GM21515 (cell line): ENCODE data around the gene UBALD1.

ENCODE experiments used
- ATAC-seq: cut with Tn5 transposase; IDR thresholded peaks from one replicate; pipeline ENCODE4 v1.9.1; 2021; ENCODE audit not compliant: unreplicated experiment

Gene UBALD1

DNA sequence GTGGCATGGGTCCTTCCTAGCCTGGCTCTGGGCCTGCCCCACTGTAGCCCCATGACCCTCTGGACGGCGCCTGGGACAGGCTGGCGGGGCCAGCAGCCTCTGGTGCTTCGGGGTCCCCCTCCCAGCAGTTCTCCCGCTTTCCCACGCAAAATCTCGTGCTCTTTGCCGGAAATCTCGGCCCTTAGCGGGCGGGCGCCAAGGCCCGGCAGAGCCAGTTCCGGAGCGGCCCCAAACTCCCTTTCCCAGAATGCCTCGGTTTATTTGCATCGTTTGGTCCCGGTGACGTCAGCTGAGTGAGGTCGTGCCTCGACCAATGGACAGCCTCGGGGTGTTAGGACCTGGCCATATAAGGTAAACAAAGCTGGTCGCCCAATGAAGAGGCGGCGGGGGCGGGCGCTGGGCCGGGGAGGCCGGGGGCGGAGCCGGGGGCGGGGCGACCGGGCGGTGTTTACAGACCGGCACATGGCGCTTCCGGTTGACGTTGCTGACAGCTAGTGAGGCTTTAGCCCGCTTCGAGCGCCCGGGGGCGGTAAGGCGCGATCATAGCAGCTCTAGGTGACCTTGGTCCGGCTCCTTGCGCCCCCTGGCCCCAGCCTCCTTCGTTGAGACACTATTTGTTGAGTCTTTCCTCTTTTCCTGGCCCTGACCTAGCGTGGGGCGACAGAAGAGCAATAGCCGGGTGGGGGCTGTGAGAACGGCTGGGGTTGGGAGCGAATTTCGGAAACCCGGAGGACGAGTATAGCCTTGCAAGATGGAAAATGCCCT, 1.5 kb upstream of the UBALD1 start:
- ATAC-seq = peak; percentile 77

GRCh38 chr16:4615384-4616046, 827 bp upstream of the UBALD1 start:
- no peak for ATAC-seq

- no peak for ATAC-seq
Observed at GRCh38 chr16:4613636-4614570, 785 bp downstream of the UBALD1 start.

- ATAC-seq = no peak
Observed at GRCh38 chr16:4612977-4613635, 1.6 kb downstream of the UBALD1 start.

DNA sequence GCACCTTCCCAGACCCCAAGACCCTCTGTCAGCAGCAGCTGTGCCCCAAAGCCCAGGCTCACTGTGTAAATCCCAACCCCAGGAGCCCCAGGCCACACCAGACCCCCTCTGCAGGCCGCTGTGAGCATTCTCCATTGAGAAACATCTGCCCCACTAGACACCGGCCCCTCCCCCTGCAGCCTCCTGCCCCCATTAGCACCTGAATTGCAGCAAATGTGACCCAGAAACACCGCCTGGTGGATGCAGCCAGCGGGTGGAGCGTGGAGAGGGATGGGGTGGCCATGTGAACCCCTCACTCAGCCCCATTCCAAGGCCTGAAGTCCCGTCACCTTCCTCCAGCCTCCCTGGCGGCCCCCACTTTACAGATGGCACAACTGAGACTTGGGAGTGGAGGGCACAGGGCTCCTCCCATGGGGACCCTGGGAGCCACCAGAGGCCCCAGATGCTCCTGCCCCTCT, 2.2 kb downstream of the UBALD1 start:
- ATAC-seq = no peak

DNA sequence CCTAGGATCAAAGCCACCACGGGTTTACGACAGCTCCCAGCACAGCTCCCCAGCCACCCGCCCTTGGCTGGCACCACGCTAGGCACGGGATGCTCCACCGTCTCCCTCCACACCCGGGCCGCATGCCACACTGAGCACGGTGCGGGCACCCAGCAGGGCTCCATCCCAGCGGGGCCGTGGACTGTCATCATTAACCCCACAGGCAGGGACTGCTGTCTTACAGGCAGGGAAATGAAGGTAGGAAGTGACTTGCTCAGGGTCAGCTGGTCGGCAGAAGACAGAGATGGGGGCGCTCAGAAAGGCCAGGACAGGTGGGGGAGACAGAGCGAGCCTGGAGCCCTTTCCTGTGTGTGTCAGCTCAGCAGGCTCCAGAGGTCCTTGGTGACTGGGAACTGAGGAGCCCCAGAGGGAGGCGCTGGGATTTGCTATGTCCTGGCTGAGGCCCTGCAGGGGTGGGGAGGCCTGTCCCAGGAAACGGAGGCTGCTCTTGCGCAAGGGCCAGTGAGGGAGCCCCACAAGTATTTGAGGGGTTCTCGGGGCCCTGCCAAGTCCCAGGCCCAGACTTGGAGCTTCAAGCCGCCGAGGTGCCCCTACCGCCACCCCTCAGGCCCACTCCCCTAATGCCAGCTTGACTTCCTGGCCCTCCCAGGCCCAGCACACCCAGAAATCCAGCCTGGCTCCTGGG, 3.2 kb downstream of the UBALD1 start:
- ATAC-seq = no peak

DNA sequence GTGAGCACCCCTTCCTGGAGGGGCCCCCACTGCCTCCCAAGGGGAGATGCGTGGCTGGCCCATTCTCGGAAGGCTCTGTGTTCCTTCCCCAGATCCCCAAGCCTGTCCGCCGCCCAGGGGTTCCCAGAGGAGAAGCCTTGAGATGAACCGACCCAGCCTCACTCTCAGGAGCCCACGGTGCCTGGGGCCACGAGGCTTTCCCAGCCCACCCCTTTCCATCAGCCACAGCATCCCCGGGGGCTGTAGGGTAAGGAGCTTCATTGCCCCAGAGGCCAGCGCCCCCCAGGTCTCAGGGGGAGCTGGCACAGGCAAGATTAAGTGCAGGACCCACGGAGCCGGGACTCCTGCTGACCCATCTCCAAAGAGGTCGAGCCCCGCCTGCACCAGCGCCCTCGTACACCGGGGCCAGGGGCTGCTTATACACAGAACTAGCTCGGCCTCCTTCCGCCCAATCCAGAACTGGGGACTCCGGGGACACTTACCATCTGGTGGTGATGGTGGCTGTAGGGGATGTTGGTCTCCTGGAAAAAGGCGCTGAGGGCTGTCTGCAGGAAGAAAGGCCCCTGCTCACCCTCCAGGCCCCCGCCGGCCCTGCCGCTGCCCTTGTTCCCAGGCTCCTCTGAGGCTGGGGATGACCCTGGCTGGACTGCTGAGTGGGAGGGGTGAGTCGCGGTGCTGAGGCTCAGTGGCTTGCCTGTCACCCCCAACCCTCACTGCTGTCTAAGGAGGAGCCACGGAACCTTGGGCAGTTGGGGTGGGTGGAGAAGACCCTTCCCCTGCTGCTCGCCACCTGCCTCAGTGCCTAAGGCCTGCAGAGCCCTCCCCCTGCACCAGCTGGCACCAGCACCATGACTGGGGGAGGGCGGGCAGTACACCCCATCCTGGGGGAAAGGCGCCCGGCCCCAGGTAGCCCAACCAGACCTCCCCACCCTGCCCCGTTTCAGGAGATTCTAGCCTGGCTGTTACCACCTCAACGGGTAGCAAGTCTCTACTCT, 4.4 kb downstream of the UBALD1 start:
- ATAC-seq = no peak

DNA sequence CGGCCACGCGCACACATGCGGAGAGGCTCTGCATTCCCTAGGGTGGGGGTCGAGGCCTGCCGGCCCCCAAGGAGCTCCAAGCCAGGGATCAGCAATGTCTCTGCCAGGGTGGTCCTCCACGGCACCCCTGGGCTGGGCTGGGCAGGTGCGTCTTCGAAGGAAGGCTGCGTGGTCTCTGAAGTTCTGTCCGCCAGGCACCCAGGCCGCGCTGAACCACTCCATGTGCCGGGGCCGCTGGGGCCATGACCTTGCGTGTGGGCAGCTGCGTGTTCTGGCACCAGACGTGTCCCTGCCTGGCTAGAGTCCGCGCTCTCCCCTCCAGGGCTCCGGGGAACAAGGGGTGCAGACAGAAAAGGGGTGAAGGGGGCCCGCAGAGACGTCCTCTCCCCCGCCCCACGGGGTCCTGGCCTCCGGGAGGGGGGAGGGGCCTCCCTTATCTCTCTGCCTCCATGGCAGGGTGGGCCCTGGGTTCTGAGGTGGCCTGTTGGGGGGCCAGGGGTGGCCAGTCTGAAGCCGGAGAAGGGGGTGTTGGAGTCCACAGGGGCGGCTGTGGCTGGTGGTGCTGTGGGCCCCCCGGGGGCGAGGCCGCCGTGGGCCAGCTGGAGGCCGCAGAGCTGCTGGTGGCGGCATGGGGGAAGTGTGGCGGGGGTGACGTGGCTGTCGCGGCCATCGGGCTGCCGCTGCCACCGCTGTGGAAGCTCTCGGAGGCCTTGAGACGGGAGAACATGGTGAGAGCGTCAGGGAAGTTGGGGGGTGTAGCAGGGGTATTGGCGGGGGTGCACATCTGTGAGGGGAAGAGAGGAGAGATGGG, 5.3 kb downstream of the UBALD1 start:
- ATAC-seq = no peak

DNA sequence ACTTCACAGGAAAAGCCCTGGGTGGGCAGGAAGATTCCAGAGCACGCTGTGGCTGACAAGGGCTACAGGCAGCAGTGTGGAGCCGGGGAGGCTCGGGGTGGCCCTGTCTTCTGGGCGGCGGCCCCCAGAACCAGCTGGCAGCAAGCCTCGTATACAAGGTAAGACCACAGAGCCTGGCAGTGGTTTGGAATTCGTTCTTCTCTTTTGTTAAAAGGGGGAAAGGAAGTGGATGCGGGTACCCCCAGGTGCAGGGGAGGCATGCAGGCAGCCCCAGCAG, 6.0 kb downstream of the UBALD1 start:
- no peak for ATAC-seq

DNA sequence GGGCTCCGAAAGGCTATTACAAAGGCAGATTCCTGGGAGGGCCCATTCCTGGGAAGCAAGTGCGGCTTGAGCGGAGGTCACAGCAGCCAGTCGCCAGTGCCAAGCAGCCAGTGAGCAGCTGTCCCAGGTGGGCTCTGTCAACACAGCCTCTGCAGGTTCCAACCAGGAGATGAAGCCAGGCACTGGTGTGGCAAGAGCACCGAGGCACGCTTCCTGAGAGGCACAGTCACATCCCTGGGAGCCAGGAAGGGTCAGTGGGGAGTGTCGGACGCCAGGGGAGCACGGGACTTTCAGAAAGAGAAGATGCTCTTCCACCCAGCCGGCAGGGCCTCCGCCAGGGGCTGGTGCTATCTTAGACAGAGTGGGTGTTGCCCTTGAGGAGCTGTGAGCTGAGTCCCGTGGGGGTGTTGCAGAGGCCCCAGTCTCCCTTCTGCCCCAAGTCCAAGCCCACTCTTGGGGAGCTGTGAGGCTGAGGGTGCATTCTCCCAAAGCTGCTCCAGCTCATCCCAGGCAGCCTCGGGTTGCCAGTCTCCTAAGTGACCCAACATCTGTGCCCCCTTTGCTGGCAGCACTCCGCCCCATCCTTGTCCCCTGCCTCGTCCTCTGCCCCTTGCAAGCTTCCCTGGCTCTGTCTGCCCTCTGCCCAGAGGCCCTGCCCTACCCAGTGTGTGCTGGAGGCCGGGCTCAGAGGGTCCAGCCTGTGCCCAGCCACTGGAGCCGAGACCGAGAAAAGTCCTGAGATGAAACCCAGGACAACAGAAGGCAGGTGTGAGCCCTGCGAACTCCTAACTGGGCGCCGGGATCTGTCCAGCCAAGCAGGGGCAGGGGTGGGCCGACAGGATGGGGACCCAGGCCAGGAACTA, 6.6 kb downstream of the UBALD1 start:
- no peak for ATAC-seq

- no peak for ATAC-seq
Observed at GRCh38 chr16:4606354-4606753, 8.3 kb downstream of the UBALD1 start.

DNA sequence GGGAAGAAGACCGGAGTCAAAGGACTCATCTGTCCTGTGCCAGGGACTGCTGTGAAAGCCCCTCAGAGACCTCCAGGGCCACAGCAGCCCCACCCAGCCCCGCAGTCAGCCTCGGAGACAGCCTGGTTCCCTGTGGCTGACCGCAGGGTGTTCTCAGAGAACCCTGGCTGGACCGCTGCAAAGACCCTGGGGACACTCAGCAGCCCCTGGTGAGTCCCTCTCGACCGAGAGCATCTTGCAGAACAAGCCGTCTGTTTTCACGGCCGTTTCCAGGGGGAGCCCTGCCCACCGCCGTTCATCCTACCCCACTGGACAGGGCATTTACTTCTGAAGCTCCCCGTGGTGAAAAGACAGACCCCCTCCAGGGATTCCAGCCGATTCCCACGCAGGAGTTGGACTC, 10.3 kb downstream of the UBALD1 start:
- no peak for ATAC-seq

GRCh38 chr16:4603624-4604170, 11.0 kb downstream of the UBALD1 start:
- no peak for ATAC-seq

GRCh38 chr16:4602331-4602730, 12.4 kb downstream of the UBALD1 start:
- no peak for ATAC-seq

DNA sequence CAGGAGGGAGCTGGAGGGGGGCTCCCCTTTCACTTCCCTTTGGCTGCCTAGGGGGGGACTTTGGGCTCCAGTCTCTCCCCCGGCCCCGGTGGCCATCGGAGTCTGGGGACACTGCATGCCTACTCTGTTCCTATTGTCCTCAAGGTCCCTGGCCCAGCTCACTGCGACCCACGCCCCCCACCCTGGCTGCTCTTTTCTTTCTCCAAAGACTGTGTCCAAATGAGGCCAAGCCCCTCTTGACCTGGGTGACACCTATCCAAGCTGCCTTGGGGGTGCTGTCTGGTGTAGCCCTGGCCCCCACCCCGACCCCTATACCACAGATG, 12.9 kb downstream of the UBALD1 start:
- no peak for ATAC-seq

DNA sequence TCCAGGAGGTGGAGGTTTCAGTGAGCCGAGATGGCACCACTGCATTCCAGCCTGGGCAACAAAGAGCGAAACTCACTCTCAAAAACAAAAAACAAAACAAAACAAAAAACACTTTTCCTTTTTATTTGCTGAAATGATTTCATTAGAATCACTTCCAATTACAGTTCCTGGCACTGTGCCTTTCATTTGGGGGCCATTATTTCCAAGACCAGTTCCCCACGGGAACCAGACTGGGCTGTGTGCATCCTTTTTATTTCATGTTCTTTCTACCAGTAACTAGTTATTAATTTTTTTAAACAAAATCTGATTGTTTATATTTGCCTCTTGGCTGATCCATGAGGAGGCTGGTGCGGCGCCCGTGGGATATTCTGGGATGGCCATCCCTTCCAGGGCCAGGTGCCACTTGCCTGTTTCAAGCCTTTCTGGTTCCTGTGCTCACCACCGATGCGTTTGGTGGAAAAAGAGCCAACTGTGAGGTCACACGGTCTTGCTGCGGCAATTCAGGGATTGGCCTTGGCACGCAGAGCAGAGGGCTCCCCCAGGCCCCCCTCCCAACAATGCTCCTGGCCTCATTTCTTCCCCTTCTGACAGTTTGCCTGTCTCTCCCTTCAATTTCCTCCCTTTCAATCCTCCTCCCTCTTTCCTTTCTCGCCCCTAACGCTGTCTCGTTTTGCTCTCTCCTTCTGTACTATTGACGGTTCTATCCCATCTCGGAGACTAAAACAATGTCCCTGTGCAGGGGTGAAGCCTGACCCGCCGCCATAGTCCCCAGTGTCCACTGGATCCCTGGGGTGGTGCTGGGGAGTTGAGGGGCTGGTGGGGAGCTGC, 13.4 kb downstream of the UBALD1 start:
- ATAC-seq = no peak

DNA sequence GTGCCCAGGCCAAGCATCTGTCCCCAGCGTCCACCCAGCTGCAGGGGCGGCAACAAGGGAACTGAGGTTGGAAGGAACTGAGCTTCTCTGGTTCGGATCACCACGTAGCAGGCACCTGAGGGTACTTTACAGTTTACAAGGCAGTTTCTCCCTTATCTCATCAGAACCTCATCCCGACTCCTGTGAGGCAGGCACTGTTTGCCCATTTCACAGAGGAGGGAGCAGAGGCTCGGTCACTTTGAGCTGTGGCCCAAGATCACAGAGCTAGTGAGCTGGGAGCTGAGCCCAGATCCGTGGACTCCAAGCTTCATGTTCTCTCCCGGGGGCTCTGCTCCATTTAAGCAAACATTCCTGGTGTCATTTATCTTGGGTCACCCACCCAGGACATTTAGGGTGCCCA, 15.1 kb downstream of the UBALD1 start:
- no peak for ATAC-seq
